RWPE1 (cell line): ENCODE data around the gene PSME1.

Experiments
- CTCF ChIA-PET: fragments of 350-600 bp; sonication (Branson Sonifier 250); formaldehyde crosslinking; extraction: SDS; loops from one replicate; lab custom pipeline; 2021; lab: Yijun Ruan, JAX
- POLR2A ChIA-PET: fragments of 400-600 bp; formaldehyde crosslinking; extraction: SDS; loops from one replicate; lab custom pipeline; 2020; ENCODE audit warnings: antibody characterized with exemption; ENCODE audit not compliant: low non-redundant PET; lab: Yijun Ruan, JAX
- DNase-seq: peaks from one replicate; pipeline ENCODE4 v3.0.0; 2012; ENCODE audit warnings: low spot score
- H3K27ac ChIP-seq: fragments of 450-650 bp; 2 replicates; pipeline ENCODE4 v1.5.1; 2017
- CTCF ChIP-seq: fragments of 450-650 bp; conservative IDR thresholded peaks from 2 replicates; pipeline ENCODE4 v1.5.1; 2017; ENCODE audit warnings: low read depth, mild to moderate bottlenecking

Gene PSME1

GRCh38 chr14:24171422-24172260 lies 35.6 kb downstream of the PSME1 start, which contains the start of gene REC8:
TSS of gene REC8 (plus strand) at chr14:24172080. CDS start at chr14:24172553, 473 bp downstream.
- CTCF ChIA-PET, result no interaction called here
- no peak for DNase-seq
- POLR2A ChIA-PET, result interaction anchor here (0.6 kb wide), 1 partner anchor 11 kb away, joined by 7 read pairs; no protein-coding TSS in a partner anchor

GRCh38 chr14:24172261-24172860 lies 36.4 kb downstream of the PSME1 start:
- ChIA-PET POLR2A (no interaction called here), CTCF (no interaction called here)
- H3K27ac ChIP-seq, result no peak overlapping the region
- no peak for DNase-seq
- TF ChIP-seq CTCF, result no peak

More at GRCh38 chr14:24171422-24172260, 35.6 kb downstream of the PSME1 start, which contains the start of gene REC8:
- H3K27ac ChIP-seq, result peak within 1 kb of the TSS; percentile 5; the same call in 1 of the 2 replicates
- TF ChIP-seq CTCF, result no peak

- ChIA-PET POLR2A (interaction anchor here (0.6 kb wide), 1 partner anchor 79 kb away, joined by 4 read pairs; no protein-coding TSS in a partner anchor), CTCF (interaction anchor here (0.6 kb wide), 1 partner anchor 98 kb away, joined by 3 read pairs; no protein-coding TSS in a partner anchor)
- TF ChIP-seq CTCF, result no peak
- no peak for DNase-seq
- peak overlapping the region; percentile 5 for H3K27ac ChIP-seq
Observed at GRCh38 chr14:24172871-24173281, 36.9 kb downstream of the PSME1 start.

- ChIA-PET POLR2A (no interaction called here), CTCF (interaction anchor here (1.2 kb wide), 1 partner anchor 15 kb away, joined by 3 read pairs; the partner anchor contains the start of gene IRF9)
- no peak for TF ChIP-seq CTCF
- no peak for DNase-seq
- peak overlapping the region; percentile 60 for H3K27ac ChIP-seq
Observed at GRCh38 chr14:24176599-24176998, 40.6 kb downstream of the PSME1 start.

- POLR2A ChIA-PET, result no interaction called here
- CTCF ChIA-PET, result interaction anchor here (1.2 kb wide), 1 partner anchor 16 kb away, joined by 3 read pairs; the partner anchor contains the start of gene IRF9
- no peak for TF ChIP-seq CTCF
- peak overlapping the region; percentile 60 for H3K27ac ChIP-seq
- no peak for DNase-seq
Observed at GRCh38 chr14:24177041-24177825, 41.2 kb downstream of the PSME1 start.
